Adipose tissue (tissue), 3 donors: Measurements from ENCODE around the gene C1GALT1C1L. TPM values are rescaled to one million over a fixed set of nuclear protein-coding genes. Genes with fewer than 3 reads are reported as not detected.
"Not testable (repeated sequence)": the region's sequence is repeated elsewhere in the genome, so short reads cannot be mapped to it uniquely, and the experiment has no call there.

Source experiments
- H3K27ac ChIP-seq: one replicate; pipeline ENCODE4 v1.5.1; 2013; ENCODE audit warnings: low read depth, low read length
- WGBS, 3 donors: extraction: QIAGEN DNeasy Blood & Tissue Kit; methylation state at CpG; one replicate each; pipeline ENCODE4 v1.1.7; 2013; 5-methylcytosine and 5-hydroxymethylcytosine counted together
- polyA plus RNA-seq, 3 donors: library from polyadenylated mRNA; stranded (reverse); fragments of 200-250 nt; gene quantifications; one replicate each; pipeline ENCODE4 v1.2.3, GENCODE V29; 2013
- donor health status: healthy with polysubstance abuse.
- donor health status: Bipolar disorder and iron deficiency.
- donor health status: healthy.

Gene C1GALT1C1L
- 1 to 10 TPM in 2 of 3 donors, under 1 TPM in 1; 0.85 to 2.5 (median 1.0) TPM for polyA plus RNA-seq

DNA sequence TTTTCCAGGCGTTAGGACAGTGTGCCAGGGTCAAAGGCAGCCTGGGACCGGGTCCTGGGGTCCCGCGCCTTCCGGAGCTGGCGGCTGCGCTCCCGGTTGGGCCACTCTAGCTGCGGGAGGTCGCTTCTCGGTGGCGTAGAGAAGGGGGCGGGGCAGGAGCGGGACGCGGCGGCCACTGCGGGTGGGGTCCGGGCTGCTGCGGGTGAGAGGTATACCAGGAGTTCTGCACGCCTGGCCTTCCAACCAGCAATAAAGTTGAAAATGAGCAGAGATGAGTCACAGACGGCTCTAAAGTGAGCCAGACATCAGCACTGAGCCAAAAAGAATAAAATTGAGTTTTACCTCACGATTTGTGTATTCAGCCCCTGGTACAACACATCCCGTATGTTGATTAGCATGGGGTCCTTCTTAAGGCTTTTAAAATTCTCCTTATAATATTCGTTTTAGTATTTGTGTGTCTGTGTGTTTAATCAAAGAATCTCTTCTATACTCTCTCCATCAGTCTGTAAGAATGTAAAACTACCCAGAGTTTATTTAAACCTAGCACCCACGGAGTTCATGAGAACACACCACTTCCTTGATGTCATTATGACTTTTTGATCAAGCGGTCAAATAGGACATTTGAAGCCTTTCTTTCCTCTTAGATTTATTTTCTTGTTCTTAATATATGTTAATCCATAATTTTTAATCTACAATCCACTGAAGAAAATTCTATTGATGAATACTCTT, at the start of gene C1GALT1C1L:
TSS of gene C1GALT1C1L (minus strand) at position 108 of the 729 bp plus-strand sequence. CDS start at position 1, 107 bp downstream.
- no peak within 1 kb of the TSS for H3K27ac ChIP-seq
- WGBS, 3 donors, result 10 to 12% (median 11%) methylated on average over 27 of the region's 27 CpGs

DNA sequence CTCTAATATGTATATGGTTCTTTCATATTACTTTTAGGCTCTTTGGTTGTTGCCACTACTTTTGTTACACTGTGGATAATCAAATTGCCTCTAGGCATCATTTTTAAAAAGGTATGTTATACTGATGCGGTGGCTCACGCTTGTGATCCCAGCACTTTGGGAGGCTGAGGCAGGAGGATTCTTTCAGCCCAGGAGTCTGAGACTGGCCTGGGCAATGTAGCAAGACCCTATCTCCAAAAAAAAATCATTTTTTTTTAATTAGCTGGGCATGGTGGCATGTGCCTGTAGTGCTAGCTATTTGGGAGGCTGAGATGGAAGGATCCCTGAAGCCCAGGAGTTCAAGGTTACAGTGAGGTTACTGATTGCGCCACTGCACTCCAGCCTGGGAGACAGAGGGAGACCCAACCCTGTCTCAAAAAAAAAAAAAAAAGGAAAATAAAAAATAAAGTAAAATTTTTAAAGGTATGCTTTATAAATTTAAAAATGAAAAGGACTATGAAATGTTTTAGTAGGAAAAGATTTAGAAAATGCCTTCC, 49.5 kb upstream of the C1GALT1C1L start:
- H3K27ac ChIP-seq, result no peak overlapping the region
- WGBS, 3 donors, result 95 to 98% (median 97%) methylated on average over 3 of the region's 3 CpGs

DNA sequence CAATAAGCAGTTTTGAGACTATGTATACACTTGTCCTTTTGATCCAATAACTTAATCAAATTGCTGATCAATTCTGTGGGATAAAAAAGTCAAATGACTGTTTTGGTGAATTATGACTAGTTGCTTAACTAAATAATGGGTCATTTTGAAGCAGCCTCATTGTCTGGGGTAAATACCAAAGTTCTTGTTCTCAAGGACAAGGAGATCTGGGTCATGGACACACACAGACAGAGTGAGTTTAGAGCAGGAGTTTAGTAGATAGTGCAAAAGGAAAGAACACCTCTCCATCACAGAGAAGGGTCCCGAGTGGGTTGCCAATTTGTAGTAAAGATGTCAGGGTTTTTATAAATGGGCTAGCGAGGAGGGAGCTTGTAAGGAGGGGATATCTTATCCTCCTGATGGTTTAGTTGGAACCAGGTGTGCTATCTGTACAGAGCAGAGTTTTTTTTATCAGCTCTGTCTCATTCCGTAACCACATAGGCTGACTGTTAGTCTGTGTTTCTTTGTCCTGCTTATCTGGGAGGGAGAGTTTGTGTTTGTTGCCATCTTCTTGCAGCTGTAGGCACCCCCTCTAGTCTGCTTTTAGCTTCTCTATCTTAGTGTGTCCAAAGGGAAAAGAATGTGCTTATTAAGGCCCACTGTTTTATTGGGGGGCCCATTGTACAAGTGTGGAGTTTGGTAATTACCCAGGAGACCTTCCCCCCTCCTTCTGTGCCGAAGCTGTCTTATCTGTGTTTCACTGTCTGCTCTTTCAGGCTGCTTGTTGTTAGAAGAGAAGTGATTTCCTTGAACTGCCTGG, 48.7 kb upstream of the C1GALT1C1L start:
- H3K27ac ChIP-seq, result no peak overlapping the region
- 43 to 71% (median 71%) methylated on average over 4 of the region's 4 CpGs for WGBS, 3 donors

DNA sequence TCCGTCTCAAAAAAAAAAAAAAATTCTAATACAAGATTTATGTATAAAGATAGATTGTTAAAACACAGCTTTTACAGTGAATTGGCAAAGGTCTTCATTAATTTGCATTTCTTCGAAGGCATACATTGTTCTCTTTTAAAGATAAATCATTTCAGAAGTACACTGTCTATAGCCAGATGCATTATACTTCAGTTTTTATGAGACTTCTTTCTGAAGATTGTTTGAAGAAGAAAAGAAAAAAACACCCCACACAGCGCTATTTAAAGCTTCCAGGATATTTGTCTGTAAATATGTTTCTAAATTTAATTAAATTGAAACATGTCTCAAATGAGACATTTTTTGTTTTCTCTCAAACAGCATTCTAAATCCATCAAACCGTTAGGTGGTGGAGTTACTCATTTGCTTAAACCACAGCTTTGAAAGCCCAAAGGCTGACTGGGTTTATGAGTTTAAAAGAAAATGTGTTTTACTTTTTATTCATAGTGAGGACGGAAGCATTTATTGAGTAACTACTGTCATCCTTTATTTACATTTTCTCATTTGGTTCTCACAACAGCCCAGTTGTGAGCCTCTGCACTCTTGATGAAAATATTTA, 42.4 kb upstream of the C1GALT1C1L start:
- no peak overlapping the region for H3K27ac ChIP-seq
- WGBS, 3 donors, result 78 to 86% (median 84%) methylated on average over 5 of the region's 5 CpGs

DNA sequence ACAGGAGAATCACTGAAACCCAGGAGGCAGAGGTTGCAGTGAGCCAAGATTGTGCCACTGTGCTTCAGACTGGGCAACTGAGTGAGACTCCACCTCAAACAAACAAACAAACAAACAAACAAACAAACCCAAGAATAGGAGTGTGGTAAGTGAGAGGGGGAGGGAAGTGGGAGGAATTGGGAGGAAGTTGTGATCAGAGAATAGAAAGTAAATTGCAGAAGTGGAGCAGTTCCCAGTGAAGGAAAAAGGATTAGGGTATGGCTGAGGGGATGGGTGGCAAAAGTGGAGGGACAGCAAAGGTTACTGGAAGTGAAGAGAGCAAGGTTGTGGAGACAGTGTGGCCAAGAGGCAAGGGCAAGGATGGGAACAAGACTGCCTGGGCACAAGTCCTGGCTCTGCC, 41.1 kb upstream of the C1GALT1C1L start:
- H3K27ac ChIP-seq, result no peak overlapping the region

DNA sequence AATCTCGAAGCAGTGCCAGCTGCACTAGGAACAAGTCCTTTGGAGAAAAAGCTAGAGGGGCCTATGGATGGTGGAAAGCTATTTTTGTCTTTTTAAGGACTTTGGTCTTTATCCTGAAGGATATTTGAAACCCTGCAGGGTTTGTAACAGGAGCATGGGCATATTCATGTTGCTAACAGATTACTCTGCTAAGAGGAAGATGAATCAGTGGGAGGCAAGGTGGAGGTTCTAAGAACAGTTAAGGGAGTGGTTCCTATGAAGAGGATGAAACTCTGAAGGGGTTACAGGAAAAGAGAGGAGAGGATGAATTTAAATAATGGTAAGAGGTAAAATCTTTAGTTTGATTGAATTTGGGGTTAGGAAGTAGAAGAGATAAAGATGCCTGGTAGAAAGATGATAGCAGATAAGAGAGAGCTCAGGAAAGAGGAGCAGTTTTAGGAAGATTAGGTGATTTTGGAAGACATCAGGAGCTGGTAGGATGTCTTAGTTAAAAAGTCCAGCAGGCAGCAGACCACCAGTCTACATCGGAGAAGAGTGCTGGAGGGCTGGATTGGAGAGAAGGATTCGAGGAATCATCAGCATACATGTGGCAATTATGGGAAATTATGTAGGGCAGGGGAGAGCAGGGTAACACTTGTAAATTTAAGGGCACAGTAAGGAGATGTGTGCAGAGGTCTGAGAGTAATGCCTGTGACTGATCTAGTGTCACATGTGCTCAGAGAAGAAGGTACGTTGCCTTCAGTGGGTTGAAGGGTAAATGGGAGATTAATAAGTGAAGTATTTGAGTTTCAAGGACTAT, 39.3 kb upstream of the C1GALT1C1L start:
- H3K27ac ChIP-seq, result no peak overlapping the region
- WGBS, 3 donors, result 76 to 92% (median 92%) methylated on average over 4 of the region's 4 CpGs

DNA sequence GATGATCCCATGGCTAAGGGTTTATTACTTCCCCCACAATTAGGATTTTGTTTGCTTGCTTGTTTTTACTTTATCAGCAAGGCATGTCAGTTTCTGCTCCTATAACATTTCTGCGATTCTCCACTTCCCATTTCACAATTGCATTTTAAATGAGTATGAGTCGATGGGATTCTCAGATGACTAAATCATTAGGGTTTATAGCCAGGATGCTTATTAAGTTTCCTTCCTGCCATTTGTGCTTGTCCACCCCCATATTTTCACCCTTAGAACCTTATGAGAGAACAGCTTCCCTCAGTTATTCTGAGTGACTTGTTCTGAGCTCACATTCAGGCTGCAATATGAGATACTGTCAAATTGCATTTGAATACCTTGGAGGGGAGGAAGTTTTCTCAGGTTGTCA, 37.9 kb upstream of the C1GALT1C1L start:
- H3K27ac ChIP-seq, result no peak overlapping the region
- WGBS, 3 donors, result 22 to 64% (median 31%) methylated on average over 2 of the region's 2 CpGs

DNA sequence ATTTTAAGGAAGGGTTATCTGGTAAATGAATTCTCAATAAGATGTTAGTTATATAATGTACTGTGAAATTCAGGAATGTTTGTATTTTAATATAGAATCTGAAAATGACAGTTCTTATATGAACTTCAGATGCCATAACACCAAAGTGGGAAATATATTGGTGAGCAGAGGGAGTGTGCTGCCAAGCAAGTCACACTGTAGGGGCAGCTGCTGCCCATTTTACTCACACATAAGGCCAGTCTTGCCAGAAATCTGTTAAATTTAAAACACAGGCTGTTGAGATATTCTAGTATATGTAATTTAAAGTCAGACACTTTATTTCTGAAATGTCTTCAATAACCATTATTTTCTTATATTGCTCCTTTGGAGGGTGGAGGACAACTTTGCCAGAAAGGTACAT, 34.6 kb upstream of the C1GALT1C1L start:
- no peak overlapping the region for H3K27ac ChIP-seq

DNA sequence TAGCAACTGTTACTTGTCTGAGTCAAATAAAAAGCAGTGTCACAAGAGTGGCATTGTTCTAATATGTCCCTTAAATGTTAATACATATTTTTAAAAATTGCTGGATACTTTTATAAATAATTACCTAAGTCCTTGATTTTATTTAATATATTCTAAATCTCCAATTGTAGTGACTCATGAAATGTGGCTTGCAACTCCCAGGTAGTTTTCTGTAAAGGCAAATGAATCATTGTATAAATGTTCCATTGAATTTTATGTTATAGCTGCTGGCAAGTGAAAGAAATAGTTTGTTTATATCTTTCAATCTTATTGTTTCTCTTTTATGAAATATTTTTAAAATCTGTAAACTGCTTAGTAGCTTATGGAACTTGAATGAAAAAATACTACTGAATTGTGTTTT, 32.7 kb upstream of the C1GALT1C1L start:
- no peak overlapping the region for H3K27ac ChIP-seq

DNA sequence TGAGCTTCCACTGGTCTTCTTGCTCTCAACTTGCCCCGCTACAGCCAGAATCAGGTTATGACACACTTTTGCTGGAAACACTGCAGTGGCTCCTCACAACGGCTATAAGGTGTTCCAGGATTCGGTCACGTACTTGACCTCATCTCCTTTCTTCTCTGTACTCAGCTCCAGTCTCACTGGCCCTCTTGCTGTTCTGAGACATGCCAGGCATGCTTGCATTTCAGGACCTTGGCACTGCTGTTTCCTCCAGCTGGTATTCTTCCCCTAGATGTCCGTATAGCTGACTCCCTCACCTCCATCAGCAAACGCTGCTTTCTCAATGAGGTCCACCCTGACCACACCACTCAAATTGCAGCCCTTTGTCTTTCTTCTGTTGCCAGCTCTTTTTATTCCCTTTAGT, 31.9 kb upstream of the C1GALT1C1L start:
- WGBS, 3 donors, result 76 to 90% (median 87%) methylated on average over 6 of the region's 6 CpGs
- H3K27ac ChIP-seq, result no peak overlapping the region

DNA sequence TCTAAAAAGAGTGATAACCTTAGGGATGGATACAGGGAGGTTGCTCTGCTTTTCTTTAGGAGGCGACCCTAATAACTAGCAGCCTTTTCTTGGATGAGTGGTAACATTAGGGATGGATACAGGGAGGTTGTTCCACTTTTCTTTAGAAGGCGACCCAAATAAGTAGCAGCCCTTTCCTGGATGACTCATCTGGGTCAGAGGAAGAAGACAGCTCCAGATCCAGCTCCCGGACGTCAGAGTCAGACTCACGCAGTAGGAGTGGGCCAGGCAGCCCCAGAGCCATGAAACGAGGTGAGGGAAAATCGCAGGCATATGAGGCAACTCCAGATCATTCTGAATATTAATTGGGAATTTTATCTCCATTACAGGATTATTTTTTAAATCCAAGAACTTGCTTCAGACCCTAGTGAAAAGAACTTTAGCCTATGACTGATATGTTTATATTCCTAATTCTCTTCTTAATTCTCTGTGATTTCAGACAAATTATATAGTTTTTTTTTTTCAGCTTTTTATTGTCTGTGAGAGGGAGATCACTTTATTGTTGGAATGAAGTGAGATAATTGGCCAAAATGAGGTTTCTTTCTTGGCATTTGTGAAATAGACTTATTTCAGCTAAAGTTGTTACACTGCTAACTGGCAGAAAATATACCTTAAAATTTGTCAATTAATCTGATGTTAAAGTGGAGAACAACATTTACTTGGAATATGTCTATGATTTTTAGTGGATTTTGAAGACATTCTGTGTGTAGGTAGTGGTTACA, 31.2 kb upstream of the C1GALT1C1L start:
- no peak overlapping the region for H3K27ac ChIP-seq

DNA sequence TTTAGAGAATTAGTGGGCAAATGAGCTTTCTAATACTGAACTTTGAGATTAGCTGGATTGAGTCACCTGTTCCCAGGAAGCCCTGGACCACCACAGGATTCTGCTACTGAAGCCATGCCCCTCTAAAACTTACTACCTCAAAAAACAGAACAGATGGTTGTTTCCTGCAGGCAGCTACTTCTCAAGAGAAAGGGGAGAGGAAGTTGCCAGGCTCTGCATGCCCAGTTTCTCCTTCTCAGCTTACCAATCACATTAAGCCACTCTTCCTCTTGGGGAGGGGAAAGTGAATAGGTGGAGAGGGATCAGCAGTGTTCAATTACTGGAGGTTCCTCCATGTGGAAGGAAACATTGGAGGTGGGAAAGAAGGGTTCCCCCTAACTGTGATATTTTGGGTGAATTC, 24.9 kb upstream of the C1GALT1C1L start:
- no peak overlapping the region for H3K27ac ChIP-seq

More for the DNA sequence above, 31.2 kb upstream of the C1GALT1C1L start:
- WGBS, 3 donors, result 35 to 64% (median 43%) methylated on average over 7 of the region's 7 CpGs

DNA sequence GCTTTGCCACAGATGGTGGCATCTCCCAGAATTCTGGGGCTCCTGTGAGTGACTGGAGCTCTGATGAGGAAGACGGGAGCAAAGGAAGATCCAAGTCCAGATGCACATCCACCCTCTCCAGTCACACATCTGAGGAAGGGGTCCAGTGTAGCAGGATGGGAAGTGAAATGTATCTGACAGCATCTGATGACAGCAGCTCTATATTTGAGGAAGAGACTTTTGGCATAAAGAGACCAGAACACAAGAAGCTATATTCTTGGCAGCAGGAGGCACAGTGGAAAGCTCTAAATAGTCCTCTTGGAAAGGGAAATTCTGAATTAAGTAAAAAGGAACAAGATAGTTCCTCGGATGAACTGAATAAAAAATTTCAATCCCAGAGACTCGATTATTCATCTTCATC, 23.5 kb upstream of the C1GALT1C1L start:
- WGBS, 3 donors, result 67 to 72% (median 70%) methylated on average over 3 of the region's 3 CpGs
- H3K27ac ChIP-seq, result no peak overlapping the region

DNA sequence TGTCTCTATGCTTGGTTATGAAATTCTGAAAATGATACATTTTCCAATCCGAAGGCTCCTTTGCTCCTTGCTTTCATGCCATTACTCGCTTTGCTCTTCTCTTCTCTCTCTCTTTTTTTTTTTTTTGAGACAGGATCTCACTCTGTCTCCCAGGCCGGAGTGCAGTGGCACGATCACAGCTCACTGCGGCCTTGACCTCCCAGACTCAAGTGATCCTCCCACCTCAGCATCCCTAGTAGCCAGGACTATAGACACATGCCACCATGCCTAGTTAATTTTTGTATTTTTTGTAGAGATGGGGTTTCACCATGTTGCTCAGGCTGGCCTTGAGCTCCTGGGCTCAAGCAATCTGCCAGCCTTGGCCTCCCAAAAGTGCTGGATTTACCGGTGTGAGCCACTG, 21.9 kb upstream of the C1GALT1C1L start:
- H3K27ac ChIP-seq, result not testable (repeated sequence)
- WGBS, 3 donors, result 83 to 88% (median 85%) methylated on average over 6 of the region's 6 CpGs

DNA sequence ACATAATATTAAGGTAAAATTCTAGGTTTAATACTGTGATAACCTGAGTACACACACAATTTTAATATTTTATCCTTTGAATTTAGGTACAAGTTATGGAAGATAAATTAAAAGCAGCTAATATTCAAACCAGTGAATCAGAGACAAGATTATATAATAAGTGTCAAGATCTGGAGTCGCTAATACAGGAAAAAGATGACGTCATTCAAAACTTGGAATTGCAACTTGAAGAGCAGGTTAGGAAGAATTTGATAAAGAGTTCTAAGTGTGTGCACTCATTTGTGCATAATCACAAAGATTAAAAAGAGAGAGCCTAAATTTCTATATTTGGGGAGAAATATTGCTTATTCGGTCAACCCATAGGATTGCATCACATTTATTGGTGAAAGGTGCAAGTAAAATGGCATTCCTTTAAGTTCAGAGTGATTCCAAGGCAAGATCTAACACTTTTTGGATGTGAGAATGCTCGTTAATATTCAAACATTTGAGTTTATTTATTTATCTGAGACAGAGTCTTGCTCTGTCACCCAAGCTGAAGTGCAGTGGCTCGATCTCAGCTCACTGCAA, 16.3 kb upstream of the C1GALT1C1L start:
- H3K27ac ChIP-seq, result no peak overlapping the region
- 79 to 91% (median 86%) methylated on average over 5 of the region's 5 CpGs for WGBS, 3 donors

DNA sequence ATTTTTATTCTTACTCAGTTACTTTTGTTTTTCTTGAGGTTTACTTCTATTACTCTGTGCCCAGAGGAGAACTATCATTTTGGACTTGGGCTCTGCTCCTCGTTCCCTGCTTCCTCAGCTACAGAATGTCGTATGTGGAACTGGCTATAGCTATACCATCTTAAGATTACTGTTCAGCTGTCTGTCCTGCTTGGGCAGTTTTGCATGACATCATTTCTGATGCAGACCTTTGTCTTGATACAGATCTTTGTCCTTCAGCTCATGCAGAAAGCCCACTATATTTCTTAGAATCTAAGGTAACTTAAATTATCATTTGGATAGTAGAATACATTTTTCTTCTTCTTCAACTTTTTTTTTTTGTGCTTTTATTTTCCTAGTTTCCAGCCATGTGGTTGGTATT, 13.8 kb upstream of the C1GALT1C1L start:
- WGBS, 3 donors, result 74 to 92% (median 81%) methylated on average over 2 of the region's 2 CpGs
- H3K27ac ChIP-seq, result no peak overlapping the region

DNA sequence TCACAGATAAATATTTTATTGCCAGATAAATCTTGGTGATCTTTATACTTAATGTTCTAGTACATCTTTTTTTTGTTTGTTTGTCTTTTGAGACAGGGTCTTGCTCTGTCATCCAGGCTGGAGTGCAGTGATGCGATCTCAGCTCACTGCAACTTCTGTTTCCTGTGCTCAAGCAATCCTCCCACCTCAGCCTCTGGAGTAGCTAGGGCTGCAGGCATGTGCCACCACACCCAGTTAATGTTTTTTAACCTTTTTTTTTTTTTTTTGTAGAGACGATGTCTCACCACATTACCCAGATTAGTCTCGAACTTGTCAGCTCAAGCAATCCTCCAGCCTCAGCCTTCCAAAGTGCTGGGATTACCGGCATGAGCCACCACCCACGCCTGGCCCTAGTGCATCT, 9.1 kb upstream of the C1GALT1C1L start:
- no peak overlapping the region for H3K27ac ChIP-seq
- WGBS, 3 donors, result 63 to 80% (median 64%) methylated on average over 5 of the region's 5 CpGs

DNA sequence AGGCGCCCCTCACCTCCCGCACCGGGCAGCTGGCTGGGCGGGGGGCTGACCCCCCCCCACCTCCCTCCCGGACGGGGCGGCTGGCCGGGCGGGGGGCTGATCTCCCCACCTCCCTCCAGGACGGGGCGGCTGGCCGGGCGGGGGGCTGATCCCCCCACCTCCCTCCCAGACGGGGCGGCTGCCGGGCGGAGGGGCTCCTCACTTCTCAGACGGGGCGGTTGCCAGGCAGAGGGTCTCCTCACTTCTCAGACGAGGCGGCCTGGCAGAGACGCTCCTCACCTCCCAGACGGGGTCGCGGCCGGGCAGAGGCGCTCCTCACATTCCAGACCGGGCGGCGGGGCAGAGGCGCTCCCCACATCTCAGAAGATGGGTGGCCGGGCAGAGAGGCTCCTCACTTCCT, 1.6 kb upstream of the C1GALT1C1L start:
- 90 to 99% (median 98%) methylated on average over 10 to 32 of the region's 32 CpGs for WGBS, 3 donors
- not testable (repeated sequence) for H3K27ac ChIP-seq
